Colonic mucosa (tissue), 4 donors: ENCODE results near the gene MMP15. TPM values are rescaled to one million over a fixed set of nuclear protein-coding genes. Genes with fewer than 3 reads are reported as not detected.

Experiments
- DNase-seq: peaks from one replicate; pipeline ENCODE4 v3.0.0-alpha.2; 2020
- H3K27ac ChIP-seq: fragments of 200-600 bp; one replicate; pipeline ENCODE4 v1.8.0; 2021
- H3K27me3 ChIP-seq: fragments of 200-600 bp; one replicate; pipeline ENCODE4 v1.8.0; 2021
- H3K36me3 ChIP-seq: fragments of 200-600 bp; one replicate; pipeline ENCODE4 v1.8.0; 2021
- H3K4me1 ChIP-seq: fragments of 200-600 bp; one replicate; pipeline ENCODE4 v1.8.0; 2021; ENCODE audit warnings: mild to moderate bottlenecking
- H3K4me3 ChIP-seq: fragments of 200-600 bp; one replicate; pipeline ENCODE4 v1.8.0; 2021
- H3K9ac ChIP-seq, 2 donors: one replicate each; pipeline ENCODE4 v1.7.0; 2013; ENCODE audit warnings: control low read depth in 2 of 2, low read depth in 2 of 2, low read length in 2 of 2
- H3K9me3 ChIP-seq: fragments of 200-600 bp; one replicate; pipeline ENCODE4 v1.8.0; 2021
- intact Hi-C: fragments of 100-400 bp; cut with DNase I; formaldehyde crosslinking; loops from one replicate; pipeline ENCODE4 v1.14.1; 2022
- total RNA-seq, 2 donors: library from RNA; stranded (reverse); fragmentation: NEBNext Ultra II Directional in 1 of 2; extraction: Animal tissue kit (Norgen Biotek cat#: 25700) in 1 of 2; gene quantifications; one replicate each; pipeline ENCODE4 v1.2.1, GENCODE V29; 2021
- TF ChIP-seq, protein P1 (sequence below): fragments of 200-600 bp; IDR thresholded peaks from one replicate; pipeline ENCODE4 v1.8.0; 2022; ENCODE audit warnings: antibody characterized with exemption, mild to moderate bottlenecking
- donor health status: healthy.
- donor health status: DM: no; HTN: no; CAD: no.
- donor health status: DM: no; HTN: no; CAD: no.

Gene MMP15
- total RNA-seq, 2 donors from 2014 or later = 79.2 to 126 TPM

DNA sequence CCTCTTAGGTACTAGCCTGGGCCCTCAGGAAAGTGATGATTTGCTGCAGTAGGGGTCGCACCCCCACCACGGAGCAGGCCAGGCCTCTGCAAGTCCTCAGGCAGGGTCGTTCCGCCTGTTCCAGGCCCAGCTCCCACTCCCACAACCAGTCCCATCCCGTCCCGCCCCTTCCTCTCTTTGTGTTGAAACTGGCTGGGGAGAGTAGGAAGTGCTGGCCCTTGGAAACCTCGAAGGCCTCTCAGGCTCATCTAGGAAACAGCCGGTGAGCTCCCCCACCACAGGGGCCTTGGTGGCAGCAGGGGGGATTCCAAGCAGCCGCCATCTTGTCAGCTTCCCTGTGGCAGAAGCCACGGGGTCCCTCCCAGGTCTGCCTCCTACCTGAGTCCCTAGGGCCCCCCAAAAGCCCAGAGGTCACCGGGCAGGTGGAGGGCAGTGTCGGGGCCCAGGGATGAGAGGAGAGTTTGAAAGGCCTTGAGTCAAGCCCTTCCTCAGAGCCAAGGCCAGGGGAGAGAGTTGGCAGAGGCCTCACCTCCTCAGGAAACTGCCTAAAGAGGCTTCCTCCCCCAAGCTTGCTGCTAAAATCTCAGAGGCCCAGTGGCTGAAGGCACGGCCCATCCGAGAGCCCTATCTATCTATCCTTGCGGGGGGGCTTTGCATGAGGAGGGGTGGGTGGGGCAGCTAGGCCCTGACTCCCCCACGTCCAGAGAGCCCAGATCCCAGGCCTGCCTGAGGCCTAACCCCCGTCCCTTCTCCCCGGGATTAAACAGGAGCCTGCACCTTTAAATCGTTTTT, 22.2 kb downstream of the MMP15 start:
- Histone ChIP-seq H3K4me1 (no peaks in the 10 kb centered on the region), H3K36me3 (no peaks in the 10 kb centered on the region), H3K27me3 (no peaks in the 10 kb centered on the region), H3K9ac (no peak overlapping the region), H3K27ac (no peak overlapping the region), H3K9me3 (no peaks in the 10 kb centered on the region), H3K4me3 (no peak overlapping the region)
- TF ChIP-seq, protein P1, sequence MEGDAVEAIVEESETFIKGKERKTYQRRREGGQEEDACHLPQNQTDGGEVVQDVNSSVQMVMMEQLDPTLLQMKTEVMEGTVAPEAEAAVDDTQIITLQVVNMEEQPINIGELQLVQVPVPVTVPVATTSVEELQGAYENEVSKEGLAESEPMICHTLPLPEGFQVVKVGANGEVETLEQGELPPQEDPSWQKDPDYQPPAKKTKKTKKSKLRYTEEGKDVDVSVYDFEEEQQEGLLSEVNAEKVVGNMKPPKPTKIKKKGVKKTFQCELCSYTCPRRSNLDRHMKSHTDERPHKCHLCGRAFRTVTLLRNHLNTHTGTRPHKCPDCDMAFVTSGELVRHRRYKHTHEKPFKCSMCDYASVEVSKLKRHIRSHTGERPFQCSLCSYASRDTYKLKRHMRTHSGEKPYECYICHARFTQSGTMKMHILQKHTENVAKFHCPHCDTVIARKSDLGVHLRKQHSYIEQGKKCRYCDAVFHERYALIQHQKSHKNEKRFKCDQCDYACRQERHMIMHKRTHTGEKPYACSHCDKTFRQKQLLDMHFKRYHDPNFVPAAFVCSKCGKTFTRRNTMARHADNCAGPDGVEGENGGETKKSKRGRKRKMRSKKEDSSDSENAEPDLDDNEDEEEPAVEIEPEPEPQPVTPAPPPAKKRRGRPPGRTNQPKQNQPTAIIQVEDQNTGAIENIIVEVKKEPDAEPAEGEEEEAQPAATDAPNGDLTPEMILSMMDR = no peak
- intact Hi-C loops = no loop called here
- DNase-seq = no peak

DNA sequence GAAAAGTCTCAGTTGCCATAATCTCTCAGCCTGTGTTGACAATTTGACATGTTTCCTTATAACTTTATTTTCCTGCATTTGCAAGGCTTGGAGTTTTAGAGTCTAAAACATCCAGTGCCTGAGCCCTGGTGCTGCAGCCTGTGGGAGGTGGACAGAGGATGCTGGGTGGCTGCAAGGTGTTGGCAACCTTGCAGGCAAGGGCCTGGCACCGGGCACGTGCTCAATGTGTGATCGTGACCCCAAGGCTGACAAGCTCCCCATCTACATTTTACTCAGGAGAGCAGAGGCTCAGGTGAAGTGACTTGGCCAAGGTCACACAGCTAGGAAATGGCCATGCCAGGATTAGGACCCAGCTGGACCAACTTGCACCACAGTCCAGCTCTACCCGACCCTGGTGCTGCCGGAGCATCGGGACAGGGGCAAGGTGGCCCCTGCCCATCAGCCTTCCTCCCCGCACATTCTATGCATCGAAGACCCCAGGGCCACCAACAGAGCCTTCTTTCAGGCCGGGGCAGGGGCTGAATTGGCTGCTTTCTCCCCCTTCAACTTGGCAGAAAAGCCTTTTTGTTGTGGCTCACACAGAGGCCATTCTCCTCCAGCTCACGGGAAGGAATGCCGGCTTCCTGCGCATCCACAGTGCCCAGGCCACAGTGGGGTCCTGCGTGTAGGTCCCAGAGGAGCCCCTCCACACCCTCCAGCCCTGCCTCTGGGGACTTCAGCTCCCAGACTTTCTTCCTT, 23.1 kb downstream of the MMP15 start:
- no peak for DNase-seq

DNA sequence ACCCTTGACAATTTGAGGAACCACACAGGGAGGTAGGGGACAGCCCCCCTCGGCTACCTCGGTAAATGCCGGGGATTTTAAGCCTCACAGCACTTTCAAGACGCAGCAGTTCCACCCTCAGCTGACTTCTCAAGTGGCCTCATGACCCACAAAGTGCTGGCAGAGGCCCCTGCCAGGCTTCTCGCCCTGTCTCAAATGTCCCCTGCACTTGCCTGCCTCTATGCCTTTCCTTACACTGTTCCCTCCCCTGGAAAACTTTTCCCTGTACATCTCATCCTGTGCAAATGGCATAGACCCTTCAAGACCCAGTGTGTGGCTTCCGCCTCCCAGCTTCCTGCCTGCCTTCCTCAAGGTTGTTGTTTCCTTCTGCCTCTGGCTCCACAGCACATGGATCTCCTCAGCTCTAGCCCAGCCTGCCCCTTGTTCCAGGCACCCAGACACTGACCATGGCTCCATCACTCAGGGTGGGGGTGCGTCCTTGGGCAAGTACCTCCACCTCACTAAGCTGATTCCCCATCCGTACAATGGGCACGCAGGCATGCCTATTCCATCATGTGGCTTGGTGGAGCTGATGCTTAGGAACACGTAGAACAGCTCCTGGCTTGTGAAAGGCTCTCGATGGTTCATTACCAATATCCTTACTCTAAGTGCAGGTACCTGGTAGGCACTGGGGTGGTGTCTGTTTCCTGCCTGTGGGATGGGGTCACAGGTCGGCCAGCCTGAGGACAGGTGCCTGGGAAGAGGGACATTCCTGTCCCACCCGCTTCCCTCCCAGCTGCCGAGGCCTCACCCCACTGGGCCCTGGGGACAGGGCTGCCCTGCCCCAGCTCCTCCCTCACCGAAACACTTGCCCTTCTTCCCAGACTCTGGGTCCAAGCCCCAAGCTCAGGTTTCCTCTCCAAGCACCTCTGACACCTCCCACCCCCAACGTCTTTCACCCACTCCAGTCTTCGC, 24.0 kb downstream of the MMP15 start:
- TF ChIP-seq, protein P1 = no peak
- Histone ChIP-seq H3K4me1 (no peaks in the 10 kb centered on the region), H3K27me3 (no peaks in the 10 kb centered on the region), H3K9me3 (no peaks in the 10 kb centered on the region), H3K4me3 (no peak overlapping the region), H3K27ac (no peak overlapping the region), H3K36me3 (no peaks in the 10 kb centered on the region), H3K9ac (no peak overlapping the region)
- no peak for DNase-seq
- intact Hi-C loops = no loop called here

More for the DNA sequence above, 23.1 kb downstream of the MMP15 start:
- Histone ChIP-seq H3K27me3 (no peaks in the 10 kb centered on the region), H3K4me3 (no peak overlapping the region), H3K9ac (no peak overlapping the region), H3K4me1 (no peaks in the 10 kb centered on the region), H3K9me3 (no peaks in the 10 kb centered on the region), H3K27ac (no peak overlapping the region), H3K36me3 (no peaks in the 10 kb centered on the region)
- TF ChIP-seq, protein P1 = no peak
- intact Hi-C loops = no loop called here

DNA sequence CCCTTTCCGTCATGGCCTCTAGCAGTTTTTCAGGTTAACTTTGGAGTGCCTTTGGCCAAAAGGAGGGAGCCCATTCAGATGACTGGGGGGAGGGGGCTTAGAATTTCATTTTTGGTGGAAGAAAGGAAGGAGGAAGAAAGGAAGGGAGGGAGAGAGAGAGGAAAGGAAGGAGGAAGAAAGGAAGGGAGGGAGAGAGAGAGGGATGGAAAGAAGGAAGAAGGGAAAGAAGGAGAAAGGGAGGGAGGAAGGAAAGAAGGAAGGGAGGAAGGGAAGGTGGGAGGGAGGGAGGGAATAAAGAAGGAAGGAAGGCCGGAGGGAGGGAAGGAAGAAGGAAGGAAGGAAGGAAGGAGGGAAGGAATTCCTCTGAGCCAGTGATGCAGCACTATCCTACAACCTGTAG, 25.7 kb downstream of the MMP15 start:
- Histone ChIP-seq H3K9ac (no peak overlapping the region), H3K27me3 (no peaks in the 10 kb centered on the region), H3K27ac (no peak overlapping the region), H3K4me1 (no peaks in the 10 kb centered on the region), H3K36me3 (no peaks in the 10 kb centered on the region), H3K4me3 (no peak overlapping the region), H3K9me3 (no peaks in the 10 kb centered on the region)
- intact Hi-C loops = no loop called here
- TF ChIP-seq, protein P1 = no peak
- DNase-seq = no peak
